Measurements from ENCODE around the gene CDIP1.

Gene CDIP1

GRCh38 chr16:4474192-4474961 is 64.2 kb downstream of the CDIP1 start, which contains the start of gene NMRAL1:
Gene NMRAL1 (minus strand): TSS chr16:4474625. CDS start chr16:4474132, 493 bp downstream.
- in situ Hi-C loops (cut with MboI; ENCODE audit: low sequenced_read_pairs, unreplicated experiment): no loop called here
- DNase-seq (ENCODE audit: low spot score): peak; percentile 95
- no peak for TF ChIP-seq CTCF (IDR thresholded peaks at IDR 0.05; ENCODE audit: borderline replicate concordance, control extremely low read depth, extremely low read depth, insufficient read depth, missing control alignments)

- TF ChIP-seq CTCF (IDR thresholded peaks at IDR 0.05; ENCODE audit: borderline replicate concordance, control extremely low read depth, extremely low read depth, insufficient read depth, missing control alignments): no peak
- in situ Hi-C loops (cut with MboI; ENCODE audit: low sequenced_read_pairs, unreplicated experiment): no loop called here
- DNase-seq (ENCODE audit: low spot score): no peak
These were observed 65.7 kb downstream of the CDIP1 start for GRCh38 chr16:4472880-4473279.

- DNase-seq (ENCODE audit: low spot score): no peak
- in situ Hi-C loops (cut with MboI; ENCODE audit: low sequenced_read_pairs, unreplicated experiment): no loop called here
- no peak for TF ChIP-seq CTCF (IDR thresholded peaks at IDR 0.05; ENCODE audit: borderline replicate concordance, control extremely low read depth, extremely low read depth, insufficient read depth, missing control alignments)
These were observed 66.7 kb downstream of the CDIP1 start for GRCh38 chr16:4471869-4472268.

GRCh38 chr16:4468972-4469371 is 69.6 kb downstream of the CDIP1 start:
- no peak for TF ChIP-seq CTCF (IDR thresholded peaks at IDR 0.05; ENCODE audit: borderline replicate concordance, control extremely low read depth, extremely low read depth, insufficient read depth, missing control alignments)
- DNase-seq (ENCODE audit: low spot score): no peak
- in situ Hi-C loops (cut with MboI; ENCODE audit: low sequenced_read_pairs, unreplicated experiment): no loop called here

- in situ Hi-C loops (cut with MboI; ENCODE audit: low sequenced_read_pairs, unreplicated experiment): no loop called here
- no peak for TF ChIP-seq CTCF (IDR thresholded peaks at IDR 0.05; ENCODE audit: borderline replicate concordance, control extremely low read depth, extremely low read depth, insufficient read depth, missing control alignments)
- DNase-seq (ENCODE audit: low spot score): no peak
These were observed 70.7 kb downstream of the CDIP1 start for GRCh38 chr16:4467916-4468315.

- in situ Hi-C loops (cut with MboI; ENCODE audit: low sequenced_read_pairs, unreplicated experiment): no loop called here
- TF ChIP-seq CTCF (IDR thresholded peaks at IDR 0.05; ENCODE audit: borderline replicate concordance, control extremely low read depth, extremely low read depth, insufficient read depth, missing control alignments): no peak
- no peak for DNase-seq (ENCODE audit: low spot score)
These were observed 72.4 kb downstream of the CDIP1 start for GRCh38 chr16:4465977-4466779.
